MM.1S (cell line): ENCODE measurements around the gene GID8.

Experiments
- CTCF ChIP-seq: fragments of 300-600 bp; sonication (generic); IDR thresholded peaks from 2 replicates; pipeline ENCODE4 v1.5.1; 2016; ENCODE audit warnings: antibody characterized with exemption, low read length, mixed read lengths
- EZH2 ChIP-seq: fragments of 300-600 bp; sonication (generic); optimal IDR thresholded peaks from 2 replicates; pipeline ENCODE3; 2017; ENCODE audit warnings: low read depth, mild to moderate bottlenecking, antibody characterized with exemption, low read length, mixed read lengths

GRCh38 chr20:62944184-62944583 is 6.2 kb downstream of the GID8 start:
- no peak for TF ChIP-seq CTCF
- TF ChIP-seq EZH2, result no peak
